ENCODE data around the gene RUFY3. TPM values are rescaled to one million over a fixed set of nuclear protein-coding genes. Genes with fewer than 3 reads are reported as not detected.
A peak's percentile ranks its signal among the peaks of the same experiment; 100 is the strongest.

RUFY3 gene
- total and polyA plus RNA-seq, 9 of the 15 experiments (the other 6 are each of a cell fraction or from before 2014, with no cell fraction given), result 4.2 to 31.1 (median 21.5) TPM

- ATAC-seq (peak; percentile 21), FAIRE-seq (no peak), DNase-seq (ENCODE audit: extremely low read depth in 1 of 4, low spot score in 3 of 4) (no peak)
- Histone ChIP-seq H3K4me1 (replicated peaks in 1 of 2; ENCODE audit: control insufficient read depth in 2 of 2, insufficient read depth in 2 of 2, low read length in 2 of 2) (no peaks in the 10 kb centered on the region), H4K20me1 (replicated peaks; ENCODE audit: control insufficient read depth, insufficient read depth, low read length) (no peaks in the 10 kb centered on the region), H3K4me2 (ENCODE audit: insufficient read depth, low read length) (no peak overlapping the region), H3K9me3 (replicated peaks; ENCODE audit: control insufficient read depth, insufficient read depth, low read depth, low read length) (no peaks in the 10 kb centered on the region), H2AFZ (ENCODE audit: low read depth, low read length) (no peak overlapping the region), H3K36me3 (ENCODE audit: control insufficient read depth, insufficient read depth, low read length) (peaks cover 44% of the 10 kb centered on the region), H3K9me1 (ENCODE audit: control insufficient read depth, insufficient read depth, low read length) (no peaks in the 10 kb centered on the region), H3K27ac (ENCODE audit: extremely low read depth, low read depth, low read length) (no peak overlapping the region), H3K4me3 (no peak overlapping the region), H3K9ac (ENCODE audit: insufficient read depth in 1 of 2, low read depth in 2 of 2, low read length in 2 of 2) (no peak overlapping the region), H3K27me3 (ENCODE audit: control insufficient read depth in 2 of 2, insufficient read depth in 2 of 2, low read length in 2 of 2) (no peaks in the 10 kb centered on the region), H3K79me2 (ENCODE audit: control insufficient read depth, insufficient read depth, low read length) (no peaks in the 10 kb centered on the region)
- no TSS peak for BruUV-seq (replicated peaks)
- peak; percentile 41; the same call in 1 of the 2 replicates for TF ChIP-seq POLR2A (conservative IDR thresholded peaks at IDR 0.05)
- no peak for TF ChIP-seq SMC3 (conservative IDR thresholded peaks at IDR 0.05; ENCODE audit: insufficient read depth, low read depth, low read length)
- TF ChIP-seq STAG1 (CRISPR knock-in tag; IDR thresholded peaks at IDR 0.05; ENCODE audit: borderline replicate concordance), result no peak
- TF ChIP-seq IFI16 (CRISPR knock-in tag; IDR thresholded peaks at IDR 0.05), result no peak
- TF ChIP-seq, protein P1, sequence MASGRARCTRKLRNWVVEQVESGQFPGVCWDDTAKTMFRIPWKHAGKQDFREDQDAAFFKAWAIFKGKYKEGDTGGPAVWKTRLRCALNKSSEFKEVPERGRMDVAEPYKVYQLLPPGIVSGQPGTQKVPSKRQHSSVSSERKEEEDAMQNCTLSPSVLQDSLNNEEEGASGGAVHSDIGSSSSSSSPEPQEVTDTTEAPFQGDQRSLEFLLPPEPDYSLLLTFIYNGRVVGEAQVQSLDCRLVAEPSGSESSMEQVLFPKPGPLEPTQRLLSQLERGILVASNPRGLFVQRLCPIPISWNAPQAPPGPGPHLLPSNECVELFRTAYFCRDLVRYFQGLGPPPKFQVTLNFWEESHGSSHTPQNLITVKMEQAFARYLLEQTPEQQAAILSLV (tag; IDR thresholded peaks at IDR 0.05), result no peak
- TF ChIP-seq, protein P2, sequence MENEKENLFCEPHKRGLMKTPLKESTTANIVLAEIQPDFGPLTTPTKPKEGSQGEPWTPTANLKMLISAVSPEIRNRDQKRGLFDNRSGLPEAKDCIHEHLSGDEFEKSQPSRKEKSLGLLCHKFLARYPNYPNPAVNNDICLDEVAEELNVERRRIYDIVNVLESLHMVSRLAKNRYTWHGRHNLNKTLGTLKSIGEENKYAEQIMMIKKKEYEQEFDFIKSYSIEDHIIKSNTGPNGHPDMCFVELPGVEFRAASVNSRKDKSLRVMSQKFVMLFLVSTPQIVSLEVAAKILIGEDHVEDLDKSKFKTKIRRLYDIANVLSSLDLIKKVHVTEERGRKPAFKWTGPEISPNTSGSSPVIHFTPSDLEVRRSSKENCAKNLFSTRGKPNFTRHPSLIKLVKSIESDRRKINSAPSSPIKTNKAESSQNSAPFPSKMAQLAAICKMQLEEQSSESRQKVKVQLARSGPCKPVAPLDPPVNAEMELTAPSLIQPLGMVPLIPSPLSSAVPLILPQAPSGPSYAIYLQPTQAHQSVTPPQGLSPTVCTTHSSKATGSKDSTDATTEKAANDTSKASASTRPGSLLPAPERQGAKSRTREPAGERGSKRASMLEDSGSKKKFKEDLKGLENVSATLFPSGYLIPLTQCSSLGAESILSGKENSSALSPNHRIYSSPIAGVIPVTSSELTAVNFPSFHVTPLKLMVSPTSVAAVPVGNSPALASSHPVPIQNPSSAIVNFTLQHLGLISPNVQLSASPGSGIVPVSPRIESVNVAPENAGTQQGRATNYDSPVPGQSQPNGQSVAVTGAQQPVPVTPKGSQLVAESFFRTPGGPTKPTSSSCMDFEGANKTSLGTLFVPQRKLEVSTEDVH (IDR thresholded peaks at IDR 0.05; ENCODE audit: low read depth, partially characterized antibody), result no peak
- in situ Hi-C loops (cut with MboI) (no loop called here), intact Hi-C loops (cut with micrococcal nuclease) (loop anchor here (5.0 kb wide), 1 partner anchor 111 kb away; no protein-coding TSS in a partner anchor)
- 77% methylated on average over 5 of the region's 5 CpGs for WGBS (ENCODE audit: insufficient coverage, low coverage, missing lambda C conversion rate)
- CTCF ChIA-PET (ENCODE audit: low intra/inter-chr PET ratio), result interaction anchor here (0.6 kb wide), 1 partner anchor 165 kb away, joined by 4 read pairs; no protein-coding TSS in a partner anchor
- POLR2A ChIA-PET, result interaction anchor here (2.7 kb wide), 1 partner anchor 11 kb away, joined by 7 read pairs; no protein-coding TSS in a partner anchor
Measured at GRCh38 chr4:70818173-70818855, 96.5 kb downstream of the RUFY3 start.

Measured in K562 (cell line).